OCI-LY7 (cell line): Measurements from ENCODE around the gene CDR2L. TPM values are rescaled to one million over a fixed set of nuclear protein-coding genes. Genes with fewer than 3 reads are reported as not detected.

Source experiments
- small RNA-seq: library from RNA; depleted of rRNA; stranded (forward); fragments of <200 nt; gene quantifications from one replicate; pipeline ENCODE3, GENCODE V24; 2014
- total RNA-seq, 2 experiments: library from RNA; depleted of rRNA in 1 of 2; stranded (reverse); fragments of >200 nt in 1 of 2; shearing (Covaris generic) in 1 of 2; gene quantifications; 2 replicates each; pipeline ENCODE4 v1.2.3, GENCODE V29; 2014 to 2022

Gene CDR2L
- total RNA-seq, 2 experiments from 2014 or later: 0.49 to 0.79 TPM

Small RNAs within 50 kb of the gene (small RNA-seq; reads per million reads assigned to genes)
- not detected for gene RN7SL573P
- not detected for gene RNU6-362P

Other genes with a start within 250 kb of the CDR2L start
- 73.2 and 86.1 TPM in 2 replicates for gene NHERF1, start 239.0 kb upstream of the CDR2L start, total RNA-seq (2014; rRNA removed; shearing (Covaris generic))
- 116 and 122 TPM in 2 replicates for gene NHERF1, start 239.0 kb upstream of the CDR2L start, total RNA-seq (2022)
- 77.2 and 99.3 TPM in 2 replicates for gene NAT9, start 211.3 kb upstream of the CDR2L start, total RNA-seq (2014; rRNA removed; shearing (Covaris generic))
- 87.9 and 89.0 TPM in 2 replicates for gene NAT9, start 211.3 kb upstream of the CDR2L start, total RNA-seq (2022)
- gene GRIN2C, start 127.7 kb upstream of the CDR2L start, total RNA-seq (2014; rRNA removed; shearing (Covaris generic)): 0.22 and 0.26 TPM in 2 replicates
- 0.55 and 0.61 TPM in 2 replicates for gene GRIN2C, start 127.7 kb upstream of the CDR2L start, total RNA-seq (2022)
- gene FDXR, start 114.6 kb upstream of the CDR2L start, total RNA-seq (2014; rRNA removed; shearing (Covaris generic)): 12.2 TPM in 2 replicates
- gene FDXR, start 114.6 kb upstream of the CDR2L start, total RNA-seq (2022): 18.1 and 18.3 TPM in 2 replicates
- not detected in 2 replicates for gene FADS6, start 94.0 kb upstream of the CDR2L start, total RNA-seq (2014; rRNA removed; shearing (Covaris generic))
- gene FADS6, start 94.0 kb upstream of the CDR2L start, total RNA-seq (2022): not detected in 2 replicates
- gene USH1G, start 64.4 kb upstream of the CDR2L start, total RNA-seq (2014; rRNA removed; shearing (Covaris generic)): not detected in 2 replicates
- gene USH1G, start 64.4 kb upstream of the CDR2L start, total RNA-seq (2022): not detected in 2 replicates
- not detected in 2 replicates for gene OTOP2, start 63.4 kb upstream of the CDR2L start, total RNA-seq (2014; rRNA removed; shearing (Covaris generic))
- gene OTOP2, start 63.4 kb upstream of the CDR2L start, total RNA-seq (2022): not detected in 2 replicates
- not detected in 2 replicates for gene OTOP3, start 51.7 kb upstream of the CDR2L start, total RNA-seq (2014; rRNA removed; shearing (Covaris generic))
- not detected in 2 replicates for gene OTOP3, start 51.7 kb upstream of the CDR2L start, total RNA-seq (2022)
- 0.35 and 0.85 TPM in 2 replicates for gene HID1, start 14.9 kb upstream of the CDR2L start, total RNA-seq (2014; rRNA removed; shearing (Covaris generic))
- gene HID1, start 14.9 kb upstream of the CDR2L start, total RNA-seq (2022): 8.5 and 9.9 TPM in 2 replicates
- gene MRPL58, start 25.0 kb downstream of the CDR2L start, total RNA-seq (2014; rRNA removed; shearing (Covaris generic)): 79.8 and 84.2 TPM in 2 replicates
- 70.7 and 75.3 TPM in 2 replicates for gene MRPL58, start 25.0 kb downstream of the CDR2L start, total RNA-seq (2022)
- gene ATP5PD, start 59.3 kb downstream of the CDR2L start, total RNA-seq (2014; rRNA removed; shearing (Covaris generic)): 293 and 301 TPM in 2 replicates
- gene ATP5PD, start 59.3 kb downstream of the CDR2L start, total RNA-seq (2022): 314 and 317 TPM in 2 replicates
- 26.0 and 29.8 TPM in 2 replicates for gene KCTD2, start 59.6 kb downstream of the CDR2L start, total RNA-seq (2014; rRNA removed; shearing (Covaris generic))
- 21.0 and 26.3 TPM in 2 replicates for gene KCTD2, start 59.6 kb downstream of the CDR2L start, total RNA-seq (2022)
- not detected in 2 replicates for gene SLC16A5, start 100.3 kb downstream of the CDR2L start, total RNA-seq (2014; rRNA removed; shearing (Covaris generic))
- gene SLC16A5, start 100.3 kb downstream of the CDR2L start, total RNA-seq (2022): not detected in 2 replicates
- gene ARMC7, start 122.3 kb downstream of the CDR2L start, total RNA-seq (2014; rRNA removed; shearing (Covaris generic)): 6.8 and 7.1 TPM in 2 replicates
- 16.9 and 19.9 TPM in 2 replicates for gene ARMC7, start 122.3 kb downstream of the CDR2L start, total RNA-seq (2022)
- 229 and 259 TPM in 2 replicates for gene NT5C, start 144.1 kb downstream of the CDR2L start, total RNA-seq (2014; rRNA removed; shearing (Covaris generic))
- gene NT5C, start 144.1 kb downstream of the CDR2L start, total RNA-seq (2022): 106 and 107 TPM in 2 replicates
- gene JPT1, start 166.9 kb downstream of the CDR2L start, total RNA-seq (2014; rRNA removed; shearing (Covaris generic)): 121 and 140 TPM in 2 replicates
- 251 and 253 TPM in 2 replicates for gene JPT1, start 166.9 kb downstream of the CDR2L start, total RNA-seq (2022)
- 286 and 296 TPM in 2 replicates for gene SUMO2, start 195.3 kb downstream of the CDR2L start, total RNA-seq (2014; rRNA removed; shearing (Covaris generic))
- 628 and 714 TPM in 2 replicates for gene SUMO2, start 195.3 kb downstream of the CDR2L start, total RNA-seq (2022)
- gene NUP85, start 218.0 kb downstream of the CDR2L start, total RNA-seq (2014; rRNA removed; shearing (Covaris generic)): 129 and 130 TPM in 2 replicates
- gene NUP85, start 218.0 kb downstream of the CDR2L start, total RNA-seq (2022): 187 and 219 TPM in 2 replicates